ENCODE data around the gene PTGS1. TPM values are rescaled to one million over a fixed set of nuclear protein-coding genes. Genes with fewer than 3 reads are reported as not detected.
"Not testable (repeated sequence)": the region's sequence is repeated elsewhere in the genome, so short reads cannot be mapped to it uniquely, and the experiment has no call there.

Gene PTGS1
- total RNA-seq, 1 donor from 2014 or later: 2.9 TPM

- intact Hi-C loops (cut with DNase I): no loop called here
- no peak for DNase-seq (ENCODE audit: low spot score)
Observed at GRCh38 chr9:122342323-122343050, 28.3 kb upstream of the PTGS1 start.

GRCh38 chr9:122346478-122347347 lies 24.1 kb upstream of the PTGS1 start:
- DNase-seq (ENCODE audit: low spot score): no peak
- intact Hi-C loops (cut with DNase I): loop anchor here (5.0 kb wide), 1 partner anchor 39 kb away; no protein-coding TSS in a partner anchor

GRCh38 chr9:122347348-122348287 lies 23.2 kb upstream of the PTGS1 start:
- intact Hi-C loops (cut with DNase I): loop anchor here (2.0 to 5.0 kb wide), 2 partner anchors 40 to 83 kb away; partner anchors contain the start of genes MRRF and RBM18
- DNase-seq (ENCODE audit: low spot score): no peak

GRCh38 chr9:122348288-122348777 lies 22.5 kb upstream of the PTGS1 start:
- intact Hi-C loops (cut with DNase I): loop anchor here (2.0 to 5.0 kb wide), 2 partner anchors 41 to 84 kb away; partner anchors contain the start of genes MRRF and RBM18
- DNase-seq (ENCODE audit: low spot score): no peak

- intact Hi-C loops (cut with DNase I): loop anchor here (2.0 to 5.0 kb wide), 2 partner anchors 41 to 84 kb away; partner anchors contain the start of genes MRRF and RBM18
- no peak for DNase-seq (ENCODE audit: low spot score)
Observed at GRCh38 chr9:122348791-122349190, 22.0 kb upstream of the PTGS1 start.

- intact Hi-C loops (cut with DNase I): loop anchor here (2.0 to 5.0 kb wide), 2 partner anchors 42 to 84 kb away; partner anchors contain the start of genes MRRF and RBM18
- DNase-seq (ENCODE audit: low spot score): no peak
Observed at GRCh38 chr9:122349201-122349600, 21.6 kb upstream of the PTGS1 start.

GRCh38 chr9:122350577-122351355 lies 20.1 kb upstream of the PTGS1 start:
- intact Hi-C loops (cut with DNase I): loop anchor here (1.0 kb wide), 2 partner anchors 225 to 251 kb away; no protein-coding TSS in a partner anchor
- peak; percentile 91 for DNase-seq (ENCODE audit: low spot score)

GRCh38 chr9:122354536-122355199 lies 16.2 kb upstream of the PTGS1 start:
- DNase-seq (ENCODE audit: low spot score): no peak
- intact Hi-C loops (cut with DNase I): no loop called here

- DNase-seq (ENCODE audit: low spot score): no peak
- intact Hi-C loops (cut with DNase I): no loop called here
Observed at GRCh38 chr9:122355336-122355875, 15.4 kb upstream of the PTGS1 start.

GRCh38 chr9:122356627-122357026 lies 14.2 kb upstream of the PTGS1 start:
- intact Hi-C loops (cut with DNase I): no loop called here
- DNase-seq (ENCODE audit: low spot score): no peak

- intact Hi-C loops (cut with DNase I): no loop called here
- no peak for DNase-seq (ENCODE audit: low spot score)
Observed at GRCh38 chr9:122360891-122361290, 9.9 kb upstream of the PTGS1 start.

- DNase-seq (ENCODE audit: low spot score); intact Hi-C loops (cut with DNase I): not testable (repeated sequence)
Observed at GRCh38 chr9:122363131-122363530, 7.7 kb upstream of the PTGS1 start.

GRCh38 chr9:122364117-122364782 lies 6.6 kb upstream of the PTGS1 start:
- intact Hi-C loops (cut with DNase I): no loop called here

GRCh38 chr9:122364783-122365150 lies 6.1 kb upstream of the PTGS1 start:
- no peak for DNase-seq (ENCODE audit: low spot score)

More at GRCh38 chr9:122364117-122364782, 6.6 kb upstream of the PTGS1 start:
- no peak for DNase-seq (ENCODE audit: low spot score)

GRCh38 chr9:122366074-122366660 lies 4.7 kb upstream of the PTGS1 start:
- intact Hi-C loops (cut with DNase I): no loop called here

More at GRCh38 chr9:122364783-122365150, 6.1 kb upstream of the PTGS1 start:
- intact Hi-C loops (cut with DNase I): no loop called here

GRCh38 chr9:122367065-122367464 lies 3.8 kb upstream of the PTGS1 start:
- intact Hi-C loops (cut with DNase I): no loop called here
- DNase-seq (ENCODE audit: low spot score): no peak

More at GRCh38 chr9:122366074-122366660, 4.7 kb upstream of the PTGS1 start:
- DNase-seq (ENCODE audit: low spot score): no peak
